PC-3 (cell line): ENCODE results near the gene C3orf18. TPM values are rescaled to one million over a fixed set of nuclear protein-coding genes. Genes with fewer than 3 reads are reported as not detected.

Experiments used
- ATAC-seq: fragments of 200-7000 bp; cut with Tn5 transposase; 2 replicates; pipeline ENCODE4 v1.9.1; 2020; ENCODE audit warnings: mild to moderate bottlenecking, moderate library complexity
- BruUV-seq: library from RNA; stranded (reverse); fragments of 400-500 nt; replicated peaks from 2 replicates; lab custom pipeline; 2021; lab: Mats Ljungman, UMichigan
- CTCF ChIA-PET: fragments of 300-600 bp; sonication (Branson Sonifier 250); formaldehyde crosslinking; loops from one replicate; lab custom pipeline; 2022; ENCODE audit warnings: antibody characterized with exemption; lab: Charles Lee
- POLR2A ChIA-PET: fragments of 300-600 bp; sonication (Branson Sonifier 250); formaldehyde crosslinking; loops from one replicate; lab custom pipeline; 2022; ENCODE audit warnings: antibody characterized with exemption; ENCODE audit not compliant: unreplicated experiment; lab: Charles Lee
- DNase-seq: peaks from one replicate; pipeline ENCODE4 v3.0.0-alpha.2; 2015
- H2AFZ ChIP-seq: fragments of 300-600 bp; sonication (generic); 2 replicates; pipeline ENCODE4 v1.6.0; 2016; ENCODE audit warnings: antibody characterized with exemption, low read length
- H3F3A ChIP-seq: fragments of 300-600 bp; sonication (generic); one replicate; pipeline ENCODE4 v1.6.0; 2017; ENCODE audit warnings: antibody characterized with exemption, low read length, control low read depth, mild to moderate bottlenecking; ENCODE audit not compliant: unreplicated experiment
- H3K27ac ChIP-seq: fragments of 300-600 bp; sonication (generic); 2 replicates; pipeline ENCODE4 v1.5.1; 2016; ENCODE audit warnings: mild to moderate bottlenecking, low read length
- H3K27me3 ChIP-seq: fragments of 300-600 bp; sonication (generic); 2 replicates; pipeline ENCODE4 v1.6.1; 2016; ENCODE audit warnings: low read length, mixed read lengths
- H3K36me3 ChIP-seq: fragments of 300-600 bp; sonication (generic); 2 replicates; pipeline ENCODE4 v1.6.1; 2016; ENCODE audit warnings: low read depth, mixed run types, low read length, mixed read lengths
- H3K4me1 ChIP-seq: fragments of 300-600 bp; sonication (generic); 2 replicates; pipeline ENCODE4 v1.5.1; 2016; ENCODE audit warnings: low read length; ENCODE audit not compliant: insufficient read depth
- H3K4me2 ChIP-seq: fragments of 300-600 bp; sonication (generic); 2 replicates; pipeline ENCODE4 v1.6.0; 2016; ENCODE audit warnings: low read length
- H3K4me3 ChIP-seq: fragments of 300-600 bp; sonication (generic); 2 replicates; pipeline ENCODE4 v1.5.1; 2016; ENCODE audit warnings: mild to moderate bottlenecking, low read length, mixed read lengths
- H3K79me2 ChIP-seq: fragments of 300-600 bp; sonication (generic); 2 replicates; pipeline ENCODE4 v1.6.1; 2017; ENCODE audit warnings: low read length, mixed read lengths
- H3K9ac ChIP-seq: fragments of 300-600 bp; sonication (generic); 2 replicates; pipeline ENCODE4 v1.6.0; 2016; ENCODE audit warnings: mild to moderate bottlenecking, low read length
- H3K9me2 ChIP-seq: fragments of 300-600 bp; sonication (generic); replicated peaks from 2 replicates; pipeline ENCODE4 v1.6.1; 2016; ENCODE audit warnings: mixed run types, low read length, mixed read lengths
- H3K9me3 ChIP-seq: fragments of 300-600 bp; sonication (generic); 2 replicates; pipeline ENCODE4 v1.6.1; 2016; ENCODE audit warnings: low read length, mixed read lengths
- H4K20me1 ChIP-seq: fragments of 300-600 bp; sonication (generic); 2 replicates; pipeline ENCODE4 v1.6.1; 2016; ENCODE audit warnings: low read length, mixed read lengths
- CTCF ChIP-seq: fragments of 300-600 bp; sonication (generic); conservative IDR thresholded peaks from 2 replicates; pipeline ENCODE4 v1.5.1; 2017; ENCODE audit warnings: antibody characterized with exemption, low read depth, mild to moderate bottlenecking, low read length
- EZH2 ChIP-seq: fragments of 300-600 bp; sonication (generic); IDR thresholded peaks from one replicate; pipeline ENCODE4 v1.6.1; 2017; ENCODE audit warnings: antibody characterized with exemption, mild to moderate bottlenecking, low read length; ENCODE audit not compliant: unreplicated experiment
- EZH2phosphoT487 ChIP-seq: fragments of 300-600 bp; sonication (generic); IDR thresholded peaks from 2 replicates; pipeline ENCODE4 v1.6.1; 2018; ENCODE audit warnings: mild to moderate bottlenecking, antibody characterized with exemption, low read length, borderline replicate concordance
- intact Hi-C: fragments of 100-400 bp; cut with micrococcal nuclease; formaldehyde crosslinking; loops from 2 replicates; pipeline ENCODE4 v1.9.0; 2023
- total RNA-seq: library from RNA; depleted of rRNA; stranded (reverse); fragments of >200 nt; gene quantifications from 2 replicates; pipeline ENCODE4 v1.2.3, GENCODE V29; 2014

Gene C3orf18
- total RNA-seq, 1 experiment from 2014 or later, result 31.2 TPM

DNA sequence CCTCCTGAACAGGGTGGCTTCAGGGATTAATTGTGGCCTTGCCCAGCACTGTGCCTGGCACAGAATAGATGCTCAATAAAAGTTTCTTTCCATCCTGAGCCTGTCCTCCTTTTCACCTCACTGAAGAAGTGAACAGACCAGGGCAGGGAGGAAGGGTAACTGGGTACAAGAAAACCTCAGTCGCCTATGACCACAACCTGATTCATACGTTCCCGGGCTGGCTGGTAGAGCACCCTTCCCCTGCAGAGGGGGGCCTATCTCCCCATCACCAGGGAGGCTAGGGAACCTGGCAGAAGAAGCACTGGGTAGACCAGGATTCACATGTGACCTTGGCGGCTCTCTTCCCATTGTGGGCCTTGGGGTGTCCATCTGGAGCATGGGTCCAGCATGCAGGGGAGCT is 36.3 kb downstream of the C3orf18 start:
- H3K79me2 ChIP-seq, result no peaks in the 10 kb centered on the region
- H3K36me3 ChIP-seq, result no peaks in the 10 kb centered on the region
- no peak overlapping the region for H3K4me2 ChIP-seq
- H3K27ac ChIP-seq, result no peak overlapping the region
- ChIA-PET CTCF (no interaction called here), POLR2A (no interaction called here)
- TF ChIP-seq EZH2phosphoT487, result no peak
- TF ChIP-seq CTCF, result no peak
- no peak for TF ChIP-seq EZH2
- H3K4me1 ChIP-seq, result no peaks in the 10 kb centered on the region
- H3F3A ChIP-seq, result no peaks in the 10 kb centered on the region
- no peak for DNase-seq
- no peak overlapping the region for H3K4me3 ChIP-seq
- ATAC-seq, result 0 out of 2 replicates have a peak, but pooled peaks have one; percentile 16
- intact Hi-C loops, result no loop called here
- H3K27me3 ChIP-seq, result peaks cover 15% of the 10 kb centered on the region; the same call in 1 of the 2 replicates
- H3K9me2 ChIP-seq, result no peaks in the 10 kb centered on the region
- H3K9ac ChIP-seq, result no peak overlapping the region
- no peak overlapping the region for H2AFZ ChIP-seq
- H4K20me1 ChIP-seq, result no peaks in the 10 kb centered on the region
- no peaks in the 10 kb centered on the region for H3K9me3 ChIP-seq
- no TSS peak for BruUV-seq

- no peak for ATAC-seq
- intact Hi-C loops, result no loop called here
Measured at GRCh38 chr3:50530001-50530970, 37.3 kb downstream of the C3orf18 start.

More at GRCh38 chr3:50530001-50530970, 37.3 kb downstream of the C3orf18 start:
- Histone ChIP-seq H3K9me2 (no peaks in the 10 kb centered on the region), H3K27me3 (0 out of 2 replicates have a peak, but pooled peaks cover 8% of the 10 kb centered on the region), H3K4me3 (no peak overlapping the region), H3F3A (no peaks in the 10 kb centered on the region), H3K9me3 (no peaks in the 10 kb centered on the region), H3K9ac (no peak overlapping the region), H3K79me2 (no peaks in the 10 kb centered on the region), H3K36me3 (no peaks in the 10 kb centered on the region), H3K4me1 (no peaks in the 10 kb centered on the region), H4K20me1 (no peaks in the 10 kb centered on the region), H3K4me2 (no peak overlapping the region), H3K27ac (no peak overlapping the region), H2AFZ (no peak overlapping the region)
- TF ChIP-seq EZH2 (no peak), CTCF (no peak), EZH2phosphoT487 (no peak)
- BruUV-seq, result no TSS peak
- CTCF ChIA-PET, result no interaction called here
- POLR2A ChIA-PET, result no interaction called here
- DNase-seq, result no peak
